GM19438 (cell line): ENCODE measurements around the gene DMRTC2.

Experiments used
- ATAC-seq: cut with Tn5 transposase; IDR thresholded peaks from one replicate; pipeline ENCODE4 v1.9.1; 2021; ENCODE audit warnings: low read depth; ENCODE audit not compliant: unreplicated experiment

The DMRTC2 gene

DNA sequence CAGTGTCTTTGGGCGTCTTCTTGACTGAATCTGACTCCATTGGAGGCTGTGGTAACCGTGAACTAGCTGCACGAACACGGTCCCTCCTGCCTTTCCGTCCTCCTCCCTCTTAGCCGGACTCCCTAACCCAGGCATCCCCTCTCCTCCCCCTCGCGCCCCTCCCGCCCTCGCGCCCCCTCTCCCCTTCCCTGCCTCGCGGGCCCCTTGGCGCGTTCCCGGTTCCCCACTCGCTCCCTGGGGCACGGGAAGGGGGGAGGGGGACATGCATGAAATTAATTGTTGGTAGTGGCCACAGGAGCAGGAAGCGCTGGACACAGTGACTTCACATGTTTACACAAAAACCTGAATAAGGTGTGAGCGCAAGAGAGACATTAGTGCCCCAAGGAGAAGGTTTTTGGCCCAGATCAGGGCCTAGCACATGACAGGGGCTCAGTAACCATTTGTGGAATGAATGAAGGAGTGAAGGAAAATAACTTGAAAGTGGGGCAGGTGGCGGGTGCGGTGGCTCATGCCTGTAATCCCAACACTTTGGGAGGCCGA lies 279 bp downstream of the DMRTC2 start:
- no peak for ATAC-seq

DNA sequence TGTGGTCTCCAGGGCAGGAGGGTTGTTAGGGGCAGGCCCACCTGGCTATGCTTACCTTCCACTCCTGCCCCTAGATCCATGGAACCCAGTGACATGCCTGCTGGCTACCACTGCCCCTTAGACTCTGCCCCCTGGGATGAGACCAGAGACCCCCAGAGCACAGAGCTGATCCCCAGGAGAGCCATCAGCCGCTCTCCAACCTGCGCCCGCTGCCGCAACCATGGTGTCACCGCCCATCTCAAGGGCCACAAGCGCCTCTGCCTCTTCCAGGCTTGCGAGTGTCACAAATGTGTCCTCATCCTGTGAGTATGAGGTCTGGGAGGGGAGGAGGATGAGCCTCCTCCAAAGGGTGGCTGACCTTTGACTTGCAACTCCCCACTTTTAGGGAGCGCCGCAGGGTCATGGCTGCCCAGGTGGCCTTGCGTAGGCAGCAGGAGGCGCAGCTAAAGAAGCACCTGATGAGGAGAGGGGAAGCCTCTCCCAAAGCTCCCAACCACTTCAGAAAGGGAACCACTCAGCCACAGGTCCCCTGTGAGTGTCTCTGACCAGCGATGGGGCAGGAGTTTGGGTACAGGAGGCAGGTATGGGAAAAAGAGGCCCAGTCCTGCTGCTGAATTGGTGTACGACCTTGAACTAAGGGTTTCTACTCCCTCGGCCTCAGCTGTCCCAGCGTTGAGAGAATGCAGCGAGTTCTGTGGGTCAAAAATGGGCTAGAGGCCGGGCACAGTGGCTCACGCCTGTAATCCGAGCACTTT lies 2.7 kb downstream of the DMRTC2 start:
- ATAC-seq, result no peak

DNA sequence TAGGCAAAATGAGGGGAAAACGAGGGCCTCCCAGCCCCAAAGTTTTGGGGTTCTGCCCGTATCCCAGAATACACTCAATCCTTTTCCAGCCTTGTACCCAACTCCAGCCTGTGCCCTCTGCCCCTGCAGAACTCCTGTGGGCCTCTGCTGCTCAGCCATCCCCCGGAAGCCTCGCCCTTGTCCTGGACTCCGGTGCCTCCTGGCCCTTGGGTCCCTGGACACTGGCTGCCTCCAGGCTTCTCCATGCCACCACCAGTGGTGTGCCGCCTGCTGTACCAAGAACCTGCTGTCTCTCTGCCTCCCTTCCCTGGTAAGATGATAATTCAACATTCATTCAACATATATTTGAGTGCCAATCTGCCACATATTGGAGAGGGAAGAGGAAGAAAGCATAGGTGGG lies 3.8 kb downstream of the DMRTC2 start:
- no peak for ATAC-seq

DNA sequence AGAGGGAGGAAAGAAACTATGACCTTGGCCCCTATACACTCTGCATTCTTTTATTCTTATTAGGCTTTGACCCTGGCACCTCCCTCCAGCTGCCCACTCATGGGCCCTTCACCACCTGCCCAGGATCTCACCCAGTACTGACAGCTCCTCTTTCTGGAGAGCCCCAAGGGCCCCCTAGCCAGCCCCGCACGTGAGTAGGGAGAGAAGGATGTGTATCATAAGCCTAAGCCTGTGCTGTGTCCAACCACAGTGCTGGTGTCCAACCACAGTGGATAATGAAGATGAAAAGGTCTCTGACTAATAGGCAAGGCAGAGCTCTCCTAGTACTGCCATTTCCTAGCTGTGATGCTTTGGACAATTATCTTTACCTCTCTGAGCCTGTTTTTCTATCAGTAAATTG lies 4.2 kb downstream of the DMRTC2 start:
- ATAC-seq, result no peak

DNA sequence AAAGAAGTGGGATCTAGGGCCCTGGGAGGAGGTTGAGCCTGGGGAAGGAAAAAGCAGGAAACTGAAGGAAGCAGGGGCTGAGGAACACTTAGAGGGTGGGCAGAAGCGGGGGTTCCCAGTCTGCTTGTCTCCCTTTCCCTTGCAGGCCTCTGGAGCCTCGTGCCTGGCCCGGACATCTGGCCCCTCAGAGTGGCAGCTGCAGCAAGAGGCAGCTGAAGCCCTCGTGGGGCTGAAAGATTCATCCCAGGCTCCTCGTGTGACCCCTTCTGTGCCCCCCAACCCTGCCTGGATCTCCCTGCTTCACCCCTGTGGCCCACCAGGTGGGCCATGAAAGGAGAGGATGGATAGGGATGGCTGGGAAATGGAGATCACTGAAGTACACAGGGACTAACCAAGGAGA lies 5.5 kb downstream of the DMRTC2 start:
- no peak for ATAC-seq

DNA sequence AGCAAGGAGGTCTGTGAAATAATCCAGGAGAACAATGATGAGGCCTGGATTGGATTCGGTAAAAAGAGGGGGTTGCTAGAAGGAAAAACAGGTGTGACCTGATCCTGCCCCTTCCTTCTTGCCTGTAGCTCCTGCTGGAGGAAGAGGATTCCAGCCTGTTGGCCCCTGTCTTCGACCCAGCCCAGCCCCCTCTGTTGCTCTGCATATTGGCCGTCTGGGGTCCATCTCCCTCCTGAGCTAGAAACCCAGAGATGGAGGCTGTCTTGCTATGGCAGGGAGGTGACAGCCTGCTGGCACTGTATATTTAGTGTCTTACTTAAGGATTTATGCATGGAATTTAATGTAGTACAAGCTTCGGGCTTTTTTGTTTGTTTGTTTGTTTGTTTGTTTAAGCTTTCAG lies 6.6 kb downstream of the DMRTC2 start:
- ATAC-seq, result no peak

DNA sequence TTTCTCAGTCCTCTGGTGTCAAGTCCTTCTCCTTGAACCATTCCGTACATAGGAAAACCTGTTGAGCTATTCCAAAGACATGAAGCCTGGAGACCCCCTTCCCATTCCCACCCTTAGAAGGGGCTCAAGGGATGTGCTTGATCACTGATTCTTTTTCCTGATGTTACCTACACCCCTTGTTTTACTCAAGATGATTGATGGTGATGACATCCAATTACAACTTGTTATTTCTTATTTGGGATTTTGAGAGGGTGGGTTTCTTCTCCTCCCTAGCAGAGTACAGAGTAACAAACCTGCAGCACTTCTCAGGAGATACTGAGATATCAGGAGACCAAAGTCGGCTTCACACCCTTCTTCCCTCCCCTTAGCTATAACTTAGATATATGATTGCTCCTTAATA lies 8.5 kb downstream of the DMRTC2 start:
- no peak for ATAC-seq

DNA sequence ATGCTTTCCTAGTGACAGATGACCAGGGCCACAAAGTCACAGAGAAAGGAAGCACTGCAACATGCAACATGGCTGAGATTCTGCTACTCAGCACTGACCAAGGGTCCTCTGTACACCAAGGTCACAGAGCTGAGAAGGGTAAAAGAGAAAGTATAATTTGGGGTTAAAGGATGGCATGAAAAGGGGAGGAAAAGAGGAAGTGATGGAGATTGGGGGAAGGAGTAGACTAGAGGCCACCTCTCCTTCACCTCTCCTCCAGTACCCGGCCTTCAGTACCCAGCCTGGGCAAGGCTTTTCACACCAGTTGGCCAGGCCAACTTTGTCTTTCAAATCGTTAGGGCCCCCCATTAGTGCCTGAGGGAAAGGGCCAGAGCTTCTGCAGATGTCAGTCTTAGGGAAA lies 8.9 kb downstream of the DMRTC2 start:
- no peak for ATAC-seq

DNA sequence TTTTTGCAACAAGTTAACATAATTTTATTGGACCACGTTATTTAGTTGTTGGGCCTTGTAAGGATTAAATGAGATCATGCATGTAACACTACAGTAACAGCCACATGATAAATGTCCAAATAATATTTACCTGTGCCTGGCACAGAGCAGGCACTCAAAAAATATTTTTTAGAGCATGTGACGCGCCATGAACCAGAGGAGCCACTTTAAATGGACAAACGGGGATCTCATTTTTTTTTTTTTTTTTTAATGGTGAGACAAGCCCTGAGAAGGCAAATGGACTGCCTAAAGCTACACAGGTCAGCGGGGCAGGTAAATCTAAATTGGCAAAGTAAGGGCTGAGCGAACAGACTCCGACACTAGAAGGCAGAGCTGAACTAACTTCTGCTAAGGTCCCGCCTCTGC lies 14.4 kb downstream of the DMRTC2 start:
- no peak for ATAC-seq

DNA sequence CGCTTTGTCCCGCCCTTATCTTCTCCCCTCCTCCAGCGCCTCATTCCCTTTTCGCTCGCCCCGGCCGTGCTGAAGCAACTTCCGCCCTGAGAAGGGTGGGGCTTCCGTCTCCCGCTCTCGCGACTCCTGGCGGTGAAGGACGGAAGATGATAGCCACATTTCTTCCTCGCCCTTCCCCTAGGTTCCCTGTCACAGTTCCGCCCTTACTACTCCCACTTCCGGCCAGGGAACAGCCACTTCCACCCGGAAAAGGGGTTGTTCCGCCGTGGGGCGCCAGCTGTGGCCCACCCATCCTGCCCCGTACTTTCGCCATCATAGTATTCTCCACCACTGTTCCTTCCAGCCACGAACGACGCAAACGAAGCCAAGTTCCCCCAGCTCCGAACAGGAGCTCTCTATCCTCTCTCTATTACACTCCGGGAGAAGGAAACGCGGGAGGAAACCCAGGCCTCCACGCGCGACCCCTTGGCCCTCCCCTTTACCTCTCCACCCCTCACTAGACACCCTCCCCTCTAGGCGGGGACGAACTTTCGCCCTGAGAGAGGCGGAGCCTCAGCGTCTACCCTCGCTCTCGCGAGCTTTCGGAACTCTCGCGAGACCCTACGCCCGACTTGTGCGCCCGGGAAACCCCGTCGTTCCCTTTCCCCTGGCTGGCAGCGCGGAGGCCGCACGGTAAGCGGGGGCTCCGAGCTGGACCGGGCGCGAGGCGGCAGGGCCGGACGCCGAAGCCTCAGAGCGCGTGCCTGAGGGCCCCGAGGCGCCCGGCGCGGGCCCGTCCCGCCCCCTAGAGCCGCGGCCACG lies 15.0 kb downstream of the DMRTC2 start, which contains the start of gene RPS19:
Gene RPS19, plus strand, starts transcription at position 638 of the 801 bp plus-strand sequence. CDS start 520 bp downstream, outside the sequence.
- ATAC-seq, result peak; percentile 84

DNA sequence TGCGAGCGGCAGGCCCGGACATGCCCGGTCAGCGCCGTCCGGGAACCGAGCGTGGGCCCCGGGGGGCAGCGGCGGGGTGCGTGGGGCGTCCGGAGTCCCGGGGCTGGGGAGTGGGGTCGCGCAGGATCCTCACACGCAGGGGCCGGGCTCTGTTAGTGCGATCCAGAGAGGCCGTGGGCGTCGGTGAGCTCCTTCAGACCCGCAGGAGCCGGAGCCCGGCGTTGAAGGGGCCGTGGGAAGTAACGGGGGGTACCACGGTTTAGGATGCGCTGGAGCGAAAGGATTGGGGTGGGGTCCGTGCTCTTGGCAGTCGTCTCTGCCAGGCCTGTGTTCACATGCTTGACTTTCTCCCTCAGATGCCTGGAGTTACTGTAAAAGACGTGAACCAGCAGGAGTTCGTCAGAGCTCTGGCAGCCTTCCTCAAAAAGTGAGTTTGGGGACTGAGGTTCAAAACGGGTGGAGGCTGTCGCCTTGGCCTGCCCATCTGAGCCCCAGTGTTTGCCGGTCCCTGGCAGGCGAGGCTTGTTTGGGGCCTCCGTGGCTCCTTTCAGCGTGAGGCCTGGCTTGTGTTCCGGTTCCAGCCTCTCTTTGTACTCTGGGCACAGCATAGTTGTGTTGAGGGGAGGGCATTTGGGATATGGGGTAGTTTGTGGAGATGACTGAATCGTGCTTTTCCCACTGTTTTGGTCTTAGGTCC lies 15.7 kb downstream of the DMRTC2 start:
- ATAC-seq, result no peak

DNA sequence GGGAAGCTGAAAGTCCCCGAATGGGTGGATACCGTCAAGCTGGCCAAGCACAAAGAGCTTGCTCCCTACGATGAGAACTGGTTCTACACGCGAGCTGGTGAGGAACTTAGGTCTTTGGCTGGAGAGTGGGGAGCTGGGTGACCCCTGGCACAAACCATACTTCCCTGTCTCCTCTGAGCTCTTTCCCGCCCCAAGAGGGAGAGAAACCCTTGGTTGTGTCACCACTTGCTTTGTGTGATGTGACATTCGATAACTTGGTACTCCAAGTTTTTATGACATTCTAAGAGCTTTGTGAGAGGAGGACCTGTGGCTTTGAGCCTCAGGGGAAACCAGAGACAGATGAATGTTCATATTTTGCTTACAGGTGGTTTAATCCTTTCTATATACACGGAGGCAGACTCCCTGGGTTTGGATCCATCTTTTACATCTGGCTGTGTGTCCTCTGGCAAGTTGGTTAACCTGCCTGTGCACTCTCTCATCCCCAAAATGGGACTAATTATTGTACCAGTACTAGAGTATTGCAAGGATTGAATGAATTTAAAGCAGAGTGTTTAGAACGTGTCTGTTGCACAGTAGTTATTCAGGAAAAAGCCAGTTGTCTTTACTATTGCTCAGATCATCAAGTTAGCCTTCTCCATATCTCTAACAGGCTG lies 16.4 kb downstream of the DMRTC2 start:
- no peak for ATAC-seq

DNA sequence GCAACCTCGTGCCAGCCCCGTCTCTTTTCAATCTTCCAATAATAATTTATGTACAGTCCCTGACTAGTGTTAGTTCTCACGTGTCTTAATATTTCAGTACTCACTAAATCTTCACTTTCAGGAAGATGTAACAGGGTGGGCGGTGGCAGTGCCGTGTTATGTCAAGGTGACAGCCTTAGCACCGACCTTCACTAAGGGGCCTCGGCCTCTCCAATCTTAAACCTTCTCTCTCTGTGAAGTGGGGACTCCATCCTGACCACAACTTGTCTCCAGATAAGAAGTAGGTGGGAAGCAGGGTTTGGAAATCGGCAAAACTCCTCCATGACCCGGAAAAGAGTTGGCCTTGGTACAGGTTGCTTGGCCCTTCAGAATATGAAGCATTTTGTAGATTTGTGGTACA lies 17.0 kb downstream of the DMRTC2 start:
- no peak for ATAC-seq

DNA sequence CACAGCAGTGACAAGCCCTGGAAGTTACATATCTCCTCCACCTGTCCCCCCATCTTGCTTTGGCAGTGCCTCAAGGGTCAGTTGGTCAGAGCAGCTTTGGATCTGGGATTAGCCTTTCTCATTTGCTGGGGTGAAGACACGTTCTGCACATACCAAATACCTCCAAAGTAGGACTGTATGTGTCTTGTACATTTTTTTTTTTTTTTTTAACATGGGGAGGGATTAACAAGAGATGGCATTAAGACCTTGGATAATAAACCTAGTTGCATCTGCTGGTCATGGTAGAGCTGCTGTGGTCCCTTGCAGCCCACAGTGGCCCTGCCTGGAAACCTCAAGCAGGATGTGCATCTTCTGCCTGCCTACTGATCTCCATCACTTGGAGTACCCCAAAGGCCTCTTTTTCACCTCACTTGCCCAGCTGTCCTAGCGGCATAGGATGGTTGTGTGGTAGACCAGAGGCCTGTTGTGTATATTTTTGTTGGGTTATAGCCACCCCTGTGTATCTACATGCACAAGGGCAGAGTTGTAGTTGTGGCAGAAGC lies 17.7 kb downstream of the DMRTC2 start:
- ATAC-seq, result no peak

DNA sequence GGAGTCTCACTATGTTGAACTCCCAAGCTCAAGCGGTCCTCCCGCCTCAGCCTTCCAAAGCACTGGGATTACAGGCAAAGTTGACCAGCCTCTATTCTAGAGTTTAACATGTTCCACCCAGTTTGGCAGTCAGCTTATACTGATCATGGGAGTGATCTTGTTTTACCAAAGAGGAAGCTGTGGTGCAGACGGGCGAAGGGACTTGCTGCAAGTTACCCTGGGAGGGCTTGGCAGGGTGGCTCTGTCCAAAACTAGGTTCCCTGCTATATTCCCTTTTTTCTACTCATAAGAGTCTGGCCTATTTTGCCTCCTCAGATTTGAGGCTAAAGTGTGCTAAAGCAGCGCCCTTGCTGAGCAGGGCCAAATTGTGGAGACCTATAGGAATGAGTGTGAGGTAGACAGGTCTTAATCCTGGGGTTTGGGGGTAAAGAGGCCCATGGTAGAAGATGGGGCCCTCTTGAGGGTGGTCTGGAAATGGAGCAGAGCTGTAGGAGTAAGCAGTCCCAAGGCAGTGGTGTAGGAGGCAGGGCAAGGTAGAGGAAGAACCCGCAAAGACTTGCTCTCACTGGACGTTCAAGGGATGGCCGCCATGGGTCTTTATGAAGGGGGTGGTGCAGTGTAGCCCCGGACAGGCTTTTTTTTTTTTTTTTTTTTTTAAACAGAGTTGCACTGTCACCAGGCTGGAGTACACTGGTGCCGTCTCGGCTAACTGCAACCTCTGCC lies 18.5 kb downstream of the DMRTC2 start:
- ATAC-seq, result no peak

DNA sequence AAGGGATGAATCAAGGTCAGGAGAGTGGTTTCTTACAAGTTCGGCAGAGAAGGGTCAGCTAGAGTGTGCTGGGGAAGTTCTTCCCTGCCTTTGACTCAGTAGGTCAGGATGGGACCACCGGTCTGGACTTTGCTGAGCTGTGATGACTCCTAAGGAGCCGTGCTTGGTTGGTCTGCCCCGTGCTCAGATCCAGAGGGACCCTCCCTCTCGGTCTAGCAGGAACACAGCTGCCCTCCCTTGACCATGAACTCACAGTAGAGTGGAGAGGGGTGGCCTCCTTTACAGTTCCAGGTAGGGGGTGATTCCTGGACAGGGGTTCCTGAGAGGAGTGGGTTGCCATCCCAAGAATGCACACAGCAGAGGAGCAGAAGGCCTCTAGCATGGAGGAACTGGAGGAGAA lies 19.5 kb downstream of the DMRTC2 start:
- no peak for ATAC-seq

DNA sequence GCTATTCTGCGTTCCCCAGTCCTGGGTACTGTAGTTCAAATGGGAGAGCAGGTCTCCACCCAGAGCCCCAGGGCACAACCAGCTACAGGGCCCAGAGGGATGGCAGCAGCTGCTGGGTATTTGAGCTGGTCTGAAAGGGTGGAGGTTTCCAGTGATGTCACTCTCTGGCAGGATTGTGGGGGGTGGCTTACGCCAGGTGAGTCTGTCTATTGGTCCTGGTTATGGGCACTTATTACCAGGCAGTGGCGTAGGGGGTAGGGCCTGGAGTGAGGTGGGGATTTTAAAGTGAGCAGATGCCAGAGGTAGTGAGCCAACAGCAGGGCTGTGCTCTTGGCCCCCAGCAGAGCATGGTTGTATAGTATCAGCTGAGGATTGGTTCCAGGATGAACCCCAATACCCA lies 21.4 kb downstream of the DMRTC2 start:
- ATAC-seq, result no peak

DNA sequence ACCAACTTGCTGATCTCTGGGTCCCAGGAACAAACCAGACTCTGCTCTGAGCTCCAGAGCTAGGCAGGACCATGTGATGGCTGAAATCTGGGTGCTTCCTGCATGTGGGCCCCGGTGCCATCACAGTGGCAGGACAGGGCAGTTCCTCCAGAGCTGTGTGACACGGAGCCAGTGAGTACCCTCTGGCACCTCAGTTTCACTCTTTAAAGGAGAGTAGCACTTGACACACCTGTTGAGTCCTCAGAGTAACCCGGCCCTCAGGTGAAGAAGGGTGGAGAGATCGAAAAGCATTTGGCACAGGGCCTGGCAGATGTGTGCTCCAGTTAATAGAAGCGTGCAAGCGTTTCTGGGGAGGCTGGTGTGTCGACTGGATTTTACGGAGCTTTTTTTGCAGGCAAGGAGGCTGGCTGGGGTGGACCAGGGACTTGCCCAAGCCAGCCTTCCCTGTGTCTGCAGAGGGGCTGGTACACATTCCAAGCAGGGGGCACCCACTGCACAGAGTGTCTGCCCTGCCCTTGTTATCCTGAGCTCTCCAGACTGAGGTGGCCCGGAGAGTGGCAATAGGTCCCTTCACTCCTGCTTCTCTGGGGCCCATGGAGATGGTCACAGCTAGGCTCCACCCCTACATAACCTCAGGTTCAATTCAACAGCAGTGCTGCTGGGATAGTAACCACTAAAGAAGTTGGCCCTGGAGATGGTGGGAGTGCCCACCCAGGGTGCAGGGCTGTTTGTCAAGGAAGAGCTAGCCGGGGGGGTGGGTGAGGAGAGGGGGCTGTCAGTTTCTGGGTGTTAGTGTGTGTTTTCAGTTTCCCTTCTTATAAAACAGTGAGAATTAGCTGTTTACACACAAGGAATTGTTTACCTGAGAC lies 23.5 kb downstream of the DMRTC2 start:
- no peak for ATAC-seq

DNA sequence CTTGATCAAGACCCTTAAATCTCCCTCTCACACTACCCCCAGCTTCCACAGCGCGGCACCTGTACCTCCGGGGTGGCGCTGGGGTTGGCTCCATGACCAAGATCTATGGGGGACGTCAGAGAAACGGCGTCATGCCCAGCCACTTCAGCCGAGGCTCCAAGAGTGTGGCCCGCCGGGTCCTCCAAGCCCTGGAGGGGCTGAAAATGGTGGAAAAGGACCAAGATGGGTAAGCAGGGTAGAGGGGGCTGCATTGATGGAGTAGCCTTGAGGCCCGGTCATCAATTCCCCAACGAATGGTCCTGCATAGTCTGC lies 24.1 kb downstream of the DMRTC2 start:
- ATAC-seq, result no peak
